SK-N-SH treated with all-trans-retinoic acid at 6 μM for 48 hours (cell line): ENCODE measurements around the gene ACOXL.

ENCODE experiments used
- ATAC-seq: fragments of 200-7000 bp; cut with Tn5 transposase; 3 replicates; pipeline ENCODE4 v1.9.1; 2020; ENCODE audit warnings: mild to moderate bottlenecking, moderate library complexity
- ARNTL ChIP-seq: fragments of 450-650 bp; formaldehyde crosslinking; IDR thresholded peaks from 2 replicates; pipeline ENCODE4 v1.5.0; 2020; ENCODE audit warnings: low read depth, mild to moderate bottlenecking, moderate library complexity, borderline replicate concordance
- BACH2 ChIP-seq: fragments of 250-450 bp; sonication (Bioruptor Pico); IDR thresholded peaks from 2 replicates; pipeline ENCODE4 v1.9.0; 2021; ENCODE audit warnings: mild to moderate bottlenecking, borderline replicate concordance
- CSDC2 ChIP-seq: fragments of 250-450 bp; sonication (Bioruptor Pico); IDR thresholded peaks from 2 replicates; pipeline ENCODE4 v1.5.0; 2020; ENCODE audit warnings: mild to moderate bottlenecking, moderate library complexity
- ESRRG ChIP-seq: fragments of 250-450 bp; sonication (Bioruptor Pico); IDR thresholded peaks from 2 replicates; pipeline ENCODE4 v1.6.1; 2021; ENCODE audit warnings: mild to moderate bottlenecking
- OSR1 ChIP-seq: fragments of 250-450 bp; sonication (Bioruptor Pico); IDR thresholded peaks from 2 replicates; pipeline ENCODE4 v1.8.0; 2022; ENCODE audit warnings: moderate library complexity, mild to moderate bottlenecking, inconsistent platforms
- PPARA ChIP-seq: fragments of 250-450 bp; sonication (Bioruptor Pico); IDR thresholded peaks from 2 replicates; pipeline ENCODE4 v1.5.0; 2020; ENCODE audit warnings: mild to moderate bottlenecking, borderline replicate concordance
- TCF4 ChIP-seq: fragments of 250-450 bp; sonication (Bioruptor Pico); IDR thresholded peaks from 2 replicates; pipeline ENCODE4 v1.8.0; 2021; ENCODE audit warnings: mild to moderate bottlenecking, moderate library complexity, borderline replicate concordance
- ZC3H10 ChIP-seq: fragments of 250-450 bp; sonication (Bioruptor Pico); IDR thresholded peaks from 2 replicates; pipeline ENCODE4 v1.5.1; 2021; ENCODE audit warnings: mild to moderate bottlenecking, moderate library complexity
- ZFP3 ChIP-seq: fragments of 250-450 bp; sonication (Bioruptor Pico); IDR thresholded peaks from 2 replicates; pipeline ENCODE4 v1.5.0; 2020; ENCODE audit warnings: mild to moderate bottlenecking, moderate library complexity
- ZFP30 ChIP-seq: fragments of 450-650 bp; formaldehyde crosslinking; IDR thresholded peaks from 2 replicates; pipeline ENCODE4 v1.5.0; 2022; ENCODE audit warnings: mild to moderate bottlenecking, moderate library complexity
- ZNF565 ChIP-seq: fragments of 450-650 bp; formaldehyde crosslinking; conservative IDR thresholded peaks from 2 replicates; pipeline ENCODE4 v1.5.0; 2020; ENCODE audit warnings: low read depth, mild to moderate bottlenecking, moderate library complexity
- ZNF70 ChIP-seq: fragments of 450-650 bp; formaldehyde crosslinking; IDR thresholded peaks from 2 replicates; pipeline ENCODE4 v1.5.0; 2020; ENCODE audit warnings: mild to moderate bottlenecking, moderate library complexity
- ZNF8 ChIP-seq: fragments of 450-650 bp; formaldehyde crosslinking; IDR thresholded peaks from 2 replicates; pipeline ENCODE4 v1.5.0; 2020; ENCODE audit warnings: mild to moderate bottlenecking, moderate library complexity
- TF ChIP-seq, protein P1 (sequence below): fragments of 250-450 bp; sonication (Bioruptor Pico); IDR thresholded peaks from 2 replicates; pipeline ENCODE4 v1.5.1; 2020; ENCODE audit warnings: low read depth, mild to moderate bottlenecking, moderate library complexity
- TF ChIP-seq, protein P2 (sequence below): fragments of 250-450 bp; sonication (Bioruptor Pico); IDR thresholded peaks from 2 replicates; pipeline ENCODE4 v1.8.0; 2020; ENCODE audit warnings: mild to moderate bottlenecking, moderate library complexity, borderline replicate concordance
- TF ChIP-seq, protein P3 (sequence below): fragments of 250-450 bp; sonication (Bioruptor Pico); IDR thresholded peaks from 2 replicates; pipeline ENCODE4 v1.5.1; 2021; ENCODE audit warnings: mild to moderate bottlenecking, moderate library complexity
- TF ChIP-seq, protein P4 (sequence below): fragments of 250-450 bp; sonication (Bioruptor Pico); IDR thresholded peaks from 2 replicates; pipeline ENCODE4 v1.5.0; 2020; ENCODE audit warnings: mild to moderate bottlenecking, moderate library complexity

ACOXL gene

DNA sequence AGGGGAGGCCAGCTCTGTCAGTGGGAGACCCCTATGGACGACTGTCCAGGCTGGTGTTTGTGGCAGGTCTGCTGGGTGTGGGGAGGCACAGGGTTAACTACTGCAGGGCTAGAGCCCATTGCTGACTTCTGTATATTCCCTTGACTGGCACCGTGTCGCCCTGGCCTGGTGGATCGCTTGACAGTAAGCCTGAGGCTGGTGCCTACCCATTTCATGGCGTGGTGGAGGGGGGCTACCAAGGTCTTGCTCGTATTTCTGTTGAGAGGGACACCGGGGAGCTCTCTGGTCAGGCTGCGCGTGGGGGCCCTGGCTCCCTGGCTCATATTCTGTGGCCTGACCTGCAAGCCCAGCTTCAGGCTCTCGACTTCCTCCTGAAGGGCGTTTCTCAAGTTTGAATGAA, 119.7 kb downstream of the ACOXL start:
- TF ChIP-seq ZNF70 (CRISPR knock-in tag) (no peak), ZFP3 (CRISPR knock-in tag) (no peak), OSR1 (CRISPR knock-in tag) (no peak), ZFP30 (CRISPR knock-in tag) (no peak), TCF4 (no peak), ZNF565 (CRISPR knock-in tag) (no peak), ARNTL (CRISPR knock-in tag) (no peak), ZNF8 (CRISPR knock-in tag) (no peak)
- TF ChIP-seq, protein P1, sequence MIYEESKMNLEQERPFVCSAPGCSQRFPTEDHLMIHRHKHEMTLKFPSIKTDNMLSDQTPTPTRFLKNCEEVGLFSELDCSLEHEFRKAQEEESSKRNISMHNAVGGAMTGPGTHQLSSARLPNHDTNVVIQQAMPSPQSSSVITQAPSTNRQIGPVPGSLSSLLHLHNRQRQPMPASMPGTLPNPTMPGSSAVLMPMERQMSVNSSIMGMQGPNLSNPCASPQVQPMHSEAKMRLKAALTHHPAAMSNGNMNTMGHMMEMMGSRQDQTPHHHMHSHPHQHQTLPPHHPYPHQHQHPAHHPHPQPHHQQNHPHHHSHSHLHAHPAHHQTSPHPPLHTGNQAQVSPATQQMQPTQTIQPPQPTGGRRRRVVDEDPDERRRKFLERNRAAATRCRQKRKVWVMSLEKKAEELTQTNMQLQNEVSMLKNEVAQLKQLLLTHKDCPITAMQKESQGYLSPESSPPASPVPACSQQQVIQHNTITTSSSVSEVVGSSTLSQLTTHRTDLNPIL = no peak
- TF ChIP-seq, protein P2, sequence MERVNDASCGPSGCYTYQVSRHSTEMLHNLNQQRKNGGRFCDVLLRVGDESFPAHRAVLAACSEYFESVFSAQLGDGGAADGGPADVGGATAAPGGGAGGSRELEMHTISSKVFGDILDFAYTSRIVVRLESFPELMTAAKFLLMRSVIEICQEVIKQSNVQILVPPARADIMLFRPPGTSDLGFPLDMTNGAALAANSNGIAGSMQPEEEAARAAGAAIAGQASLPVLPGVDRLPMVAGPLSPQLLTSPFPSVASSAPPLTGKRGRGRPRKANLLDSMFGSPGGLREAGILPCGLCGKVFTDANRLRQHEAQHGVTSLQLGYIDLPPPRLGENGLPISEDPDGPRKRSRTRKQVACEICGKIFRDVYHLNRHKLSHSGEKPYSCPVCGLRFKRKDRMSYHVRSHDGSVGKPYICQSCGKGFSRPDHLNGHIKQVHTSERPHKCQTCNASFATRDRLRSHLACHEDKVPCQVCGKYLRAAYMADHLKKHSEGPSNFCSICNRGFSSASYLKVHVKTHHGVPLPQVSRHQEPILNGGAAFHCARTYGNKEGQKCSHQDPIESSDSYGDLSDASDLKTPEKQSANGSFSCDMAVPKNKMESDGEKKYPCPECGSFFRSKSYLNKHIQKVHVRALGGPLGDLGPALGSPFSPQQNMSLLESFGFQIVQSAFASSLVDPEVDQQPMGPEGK (CRISPR knock-in tag) = no peak
- TF ChIP-seq, protein P3, sequence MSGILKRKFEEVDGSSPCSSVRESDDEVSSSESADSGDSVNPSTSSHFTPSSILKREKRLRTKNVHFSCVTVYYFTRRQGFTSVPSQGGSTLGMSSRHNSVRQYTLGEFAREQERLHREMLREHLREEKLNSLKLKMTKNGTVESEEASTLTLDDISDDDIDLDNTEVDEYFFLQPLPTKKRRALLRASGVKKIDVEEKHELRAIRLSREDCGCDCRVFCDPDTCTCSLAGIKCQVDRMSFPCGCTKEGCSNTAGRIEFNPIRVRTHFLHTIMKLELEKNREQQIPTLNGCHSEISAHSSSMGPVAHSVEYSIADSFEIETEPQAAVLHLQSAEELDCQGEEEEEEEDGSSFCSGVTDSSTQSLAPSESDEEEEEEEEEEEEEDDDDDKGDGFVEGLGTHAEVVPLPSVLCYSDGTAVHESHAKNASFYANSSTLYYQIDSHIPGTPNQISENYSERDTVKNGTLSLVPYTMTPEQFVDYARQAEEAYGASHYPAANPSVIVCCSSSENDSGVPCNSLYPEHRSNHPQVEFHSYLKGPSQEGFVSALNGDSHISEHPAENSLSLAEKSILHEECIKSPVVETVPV = no peak
- no peak for ATAC-seq

DNA sequence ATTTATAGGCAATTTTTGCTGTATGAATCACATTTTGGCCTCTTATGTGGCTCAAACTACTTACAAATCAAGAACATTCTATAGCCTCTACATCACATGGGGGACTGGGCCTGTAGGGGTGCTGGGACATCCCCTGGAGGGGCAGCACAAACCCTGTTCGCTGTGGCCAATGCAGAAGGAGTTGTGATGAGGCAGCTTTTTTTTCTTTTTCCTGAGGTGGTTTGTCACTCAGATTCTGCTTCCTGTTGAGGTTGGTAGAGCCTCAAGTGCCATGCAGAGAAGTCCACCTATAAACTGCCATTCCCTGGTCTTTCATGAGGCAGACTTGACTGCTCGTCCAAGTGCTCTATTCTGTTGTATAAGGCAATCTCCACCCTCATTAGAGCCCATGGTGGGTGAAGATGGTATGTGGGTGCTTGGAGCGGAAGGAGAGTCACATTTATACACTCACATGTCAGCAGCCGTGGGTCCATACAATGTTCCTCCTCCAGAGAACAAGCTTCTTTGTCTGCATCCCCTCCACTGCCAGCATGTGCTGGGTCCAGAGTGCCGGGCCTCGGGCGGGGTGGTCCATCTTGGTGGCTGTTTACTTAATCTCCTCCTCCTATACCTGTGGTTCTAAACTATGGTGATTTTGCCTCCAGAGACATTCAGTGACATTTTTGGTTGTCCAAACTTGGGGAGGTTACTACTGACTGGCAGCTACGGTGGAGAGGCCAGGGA, 120.3 kb downstream of the ACOXL start:
- no peak for ATAC-seq
- TF ChIP-seq BACH2 (no peak), ZNF70 (CRISPR knock-in tag) (no peak), ARNTL (CRISPR knock-in tag) (no peak), CSDC2 (CRISPR knock-in tag) (no peak), TCF4 (no peak), ZC3H10 (no peak), PPARA (CRISPR knock-in tag) (no peak), ZFP3 (CRISPR knock-in tag) (no peak), ESRRG (CRISPR knock-in tag) (no peak)
- TF ChIP-seq, protein P4, sequence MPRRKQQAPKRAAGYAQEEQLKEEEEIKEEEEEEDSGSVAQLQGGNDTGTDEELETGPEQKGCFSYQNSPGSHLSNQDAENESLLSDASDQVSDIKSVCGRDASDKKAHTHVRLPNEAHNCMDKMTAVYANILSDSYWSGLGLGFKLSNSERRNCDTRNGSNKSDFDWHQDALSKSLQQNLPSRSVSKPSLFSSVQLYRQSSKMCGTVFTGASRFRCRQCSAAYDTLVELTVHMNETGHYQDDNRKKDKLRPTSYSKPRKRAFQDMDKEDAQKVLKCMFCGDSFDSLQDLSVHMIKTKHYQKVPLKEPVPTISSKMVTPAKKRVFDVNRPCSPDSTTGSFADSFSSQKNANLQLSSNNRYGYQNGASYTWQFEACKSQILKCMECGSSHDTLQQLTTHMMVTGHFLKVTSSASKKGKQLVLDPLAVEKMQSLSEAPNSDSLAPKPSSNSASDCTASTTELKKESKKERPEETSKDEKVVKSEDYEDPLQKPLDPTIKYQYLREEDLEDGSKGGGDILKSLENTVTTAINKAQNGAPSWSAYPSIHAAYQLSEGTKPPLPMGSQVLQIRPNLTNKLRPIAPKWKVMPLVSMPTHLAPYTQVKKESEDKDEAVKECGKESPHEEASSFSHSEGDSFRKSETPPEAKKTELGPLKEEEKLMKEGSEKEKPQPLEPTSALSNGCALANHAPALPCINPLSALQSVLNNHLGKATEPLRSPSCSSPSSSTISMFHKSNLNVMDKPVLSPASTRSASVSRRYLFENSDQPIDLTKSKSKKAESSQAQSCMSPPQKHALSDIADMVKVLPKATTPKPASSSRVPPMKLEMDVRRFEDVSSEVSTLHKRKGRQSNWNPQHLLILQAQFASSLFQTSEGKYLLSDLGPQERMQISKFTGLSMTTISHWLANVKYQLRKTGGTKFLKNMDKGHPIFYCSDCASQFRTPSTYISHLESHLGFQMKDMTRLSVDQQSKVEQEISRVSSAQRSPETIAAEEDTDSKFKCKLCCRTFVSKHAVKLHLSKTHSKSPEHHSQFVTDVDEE (CRISPR knock-in tag) = no peak
- TF ChIP-seq, protein P1 = no peak
- TF ChIP-seq, protein P2 (CRISPR knock-in tag) = no peak

DNA sequence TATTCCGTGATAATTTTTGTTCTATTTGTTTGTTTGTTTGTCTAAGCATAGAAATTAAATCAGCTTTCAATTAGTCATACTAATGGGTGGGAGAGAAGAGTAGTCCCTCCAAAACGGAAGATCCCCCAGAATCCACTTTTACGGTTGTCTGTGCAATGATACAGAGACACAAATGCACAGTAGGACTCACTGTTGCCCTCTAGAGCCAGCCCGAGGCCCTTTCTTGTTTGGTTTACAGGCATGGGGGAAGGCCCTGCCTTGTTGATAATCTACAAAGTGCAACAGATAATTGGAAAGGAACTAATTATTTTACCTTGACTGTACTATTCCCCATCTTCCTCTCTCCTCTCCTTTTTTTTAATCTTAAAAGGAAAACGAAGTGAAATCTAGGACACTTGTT, 121.1 kb downstream of the ACOXL start:
- ATAC-seq = peak; percentile 90
- no peak for TF ChIP-seq ZNF8 (CRISPR knock-in tag)
